Upper lobe of left lung (tissue), 6 donors: ENCODE data around the gene C13orf46. TPM values are rescaled to one million over a fixed set of nuclear protein-coding genes. Genes with fewer than 3 reads are reported as not detected.

Experiments used
- ATAC-seq, 2 donors: fragments of 200-7000 bp; cut with Tn5 transposase; one replicate each; pipeline ENCODE4 v1.9.1; 2022; ENCODE audit warnings: mild to moderate bottlenecking in 2 of 2, moderate library complexity in 2 of 2; ENCODE audit not compliant: low FRiP score in 2 of 2
- DNase-seq, 2 donors: peaks; one replicate each; pipeline ENCODE4 v3.0.0-alpha.2; 2019 to 2020
- H3K27ac ChIP-seq, 4 donors: fragments of 200-600 bp; sonication (generic); one replicate each; pipeline ENCODE4 v1.5.1; 2016 to 2019
- H3K27me3 ChIP-seq, 4 donors: fragments of 200-600 bp; sonication (generic); one replicate each; pipeline ENCODE4 v1.5.1; 2017 to 2019
- H3K36me3 ChIP-seq, 4 donors: fragments of 200-600 bp; sonication (generic); one replicate each; pipeline ENCODE4 v1.5.1; 2016 to 2019
- H3K4me1 ChIP-seq, 4 donors: fragments of 200-600 bp; sonication (generic); one replicate each; pipeline ENCODE4 v1.5.1; 2018 to 2019
- H3K4me3 ChIP-seq, 4 donors: fragments of 200-600 bp; sonication (generic); one replicate each; pipeline ENCODE4 v1.5.1; 2017 to 2019; ENCODE audit warnings: mild to moderate bottlenecking in 2 of 4, moderate library complexity in 1 of 4
- H3K9me3 ChIP-seq, 4 donors: fragments of 200-600 bp; sonication (generic); one replicate each; pipeline ENCODE4 v1.5.1; 2018 to 2019
- CTCF ChIP-seq, 6 experiments: fragments of 450-650 bp in 4 of 6; fragments of 200-600 bp in 2 of 6; sonication (generic) in 2 of 6; IDR thresholded peaks; one replicate each; pipeline ENCODE4 v1.5.1; 2016 to 2019; ENCODE audit warnings: antibody characterized with exemption in 6 of 6
- EP300 ChIP-seq, 4 donors: sonication (generic); formaldehyde crosslinking; IDR thresholded peaks; one replicate each; pipeline ENCODE4 v1.5.1; 2017; ENCODE audit warnings: antibody characterized with exemption in 4 of 4, control low read depth in 2 of 4
- POLR2A ChIP-seq, 4 donors: fragments of 450-650 bp; IDR thresholded peaks; one replicate each; pipeline ENCODE4 v1.5.1; 2016 to 2017; ENCODE audit warnings: antibody characterized with exemption in 4 of 4, mild to moderate bottlenecking in 2 of 4
- POLR2AphosphoS5 ChIP-seq, 2 donors: sonication (generic); formaldehyde crosslinking; IDR thresholded peaks; one replicate each; pipeline ENCODE4 v1.5.1; 2017; ENCODE audit warnings: antibody characterized with exemption in 2 of 2
- WGBS, 2 donors: methylation state at CpG; one replicate each; pipeline ENCODE4 v1.1.5; 2017 to 2018; 5-methylcytosine and 5-hydroxymethylcytosine counted together
- total RNA-seq, 6 donors: library from RNA; depleted of rRNA in 4 of 6; stranded (reverse); fragments of >200 nt in 4 of 6; gene quantifications; one replicate each; pipeline versions ENCODE4 v1.1.0 to v1.2.1, GENCODE V29; 2016 to 2021
- donor health status: DM: no; HTN: no; CAD: no; lungs with moderate emphysema.
- donor health status: DM: no; HTN: yes; CAD: no; lungs with severe emphysema.

Gene C13orf46
- total RNA-seq, 6 donors from 2014 or later: 5.5 to 44.0 (median 14.7) TPM

GRCh38 chr13:113917594-113918371, 56.1 kb downstream of the C13orf46 start:
- H3K4me3 ChIP-seq: no peak overlapping the region
- H3K36me3 ChIP-seq: no peaks in the 10 kb centered on the region
- peaks cover 0 to 11% (median 5%) of the 10 kb centered on the region in 4 donors for H3K9me3 ChIP-seq
- WGBS, 2 donors: 87 to 89% methylated on average over 9 to 29 of the region's 29 CpGs
- no peaks in the 10 kb centered on the region for H3K27me3 ChIP-seq
- ATAC-seq (peak in 1 of 2 donors; percentile 42), DNase-seq (peak in 1 of 2 donors; percentile 19)
- TF ChIP-seq EP300 (IDR thresholded peaks at IDR 0.05): no peak
- TF ChIP-seq POLR2AphosphoS5 (IDR thresholded peaks at IDR 0.05): no peak
- TF ChIP-seq CTCF (IDR thresholded peaks at IDR 0.05): no peak
- no peak for TF ChIP-seq POLR2A (IDR thresholded peaks at IDR 0.05)
- H3K4me1 ChIP-seq: no peaks in the 10 kb centered on the region
- no peak overlapping the region for H3K27ac ChIP-seq

- 85 to 89% methylated on average over 9 to 13 of the region's 14 CpGs for WGBS, 2 donors
Observed at GRCh38 chr13:113917096-113917495, 56.8 kb downstream of the C13orf46 start.

GRCh38 chr13:113916330-113916815, 57.5 kb downstream of the C13orf46 start:
- Histone ChIP-seq H3K27me3 (no peaks in the 10 kb centered on the region), H3K27ac (no peak overlapping the region), H3K36me3 (no peaks in the 10 kb centered on the region), H3K4me3 (no peak overlapping the region), H3K4me1 (no peaks in the 10 kb centered on the region), H3K9me3 (peaks cover 0 to under 1% (median 0%) of the 10 kb centered on the region in 4 donors)
- ATAC-seq (peak in 1 of 2 donors; percentile 24), DNase-seq (no peak)
- TF ChIP-seq POLR2A (IDR thresholded peaks at IDR 0.05) (no peak), POLR2AphosphoS5 (IDR thresholded peaks at IDR 0.05) (peak in 1 of 2 donors; percentile 48)
- 59 to 61% methylated on average over 2 of the region's 2 CpGs for WGBS, 2 donors

More at GRCh38 chr13:113917096-113917495, 56.8 kb downstream of the C13orf46 start:
- no peak for TF ChIP-seq CTCF (IDR thresholded peaks at IDR 0.05)
- TF ChIP-seq POLR2AphosphoS5 (IDR thresholded peaks at IDR 0.05): no peak
- no peak for TF ChIP-seq EP300 (IDR thresholded peaks at IDR 0.05)
- no peak for TF ChIP-seq POLR2A (IDR thresholded peaks at IDR 0.05)
- no peak for ATAC-seq
- Histone ChIP-seq H3K27ac (no peak overlapping the region), H3K9me3 (peaks cover 0 to 5% (median 5%) of the 10 kb centered on the region in 4 donors), H3K4me3 (no peak overlapping the region), H3K36me3 (no peaks in the 10 kb centered on the region), H3K27me3 (no peaks in the 10 kb centered on the region), H3K4me1 (no peaks in the 10 kb centered on the region)
- peak in 1 of 2 donors; percentile 9 for DNase-seq

GRCh38 chr13:113915786-113916329, 58.0 kb downstream of the C13orf46 start:
- Histone ChIP-seq H3K27me3 (no peaks in the 10 kb centered on the region), H3K4me1 (no peaks in the 10 kb centered on the region), H3K27ac (no peak overlapping the region), H3K36me3 (no peaks in the 10 kb centered on the region), H3K4me3 (no peak overlapping the region), H3K9me3 (no peaks in the 10 kb centered on the region)
- DNase-seq (peak in 1 of 2 donors; percentile 12), ATAC-seq (peak in 1 of 2 donors; percentile 23)
- no peak for TF ChIP-seq POLR2AphosphoS5 (IDR thresholded peaks at IDR 0.05)
- WGBS, 2 donors: 75 to 84% methylated on average over 10 to 11 of the region's 11 CpGs

GRCh38 chr13:113915012-113915763, 58.7 kb downstream of the C13orf46 start:
- TF ChIP-seq POLR2AphosphoS5 (IDR thresholded peaks at IDR 0.05) (no peak), POLR2A (IDR thresholded peaks at IDR 0.05) (no peak), EP300 (IDR thresholded peaks at IDR 0.05) (no peak)
- ATAC-seq: no peak
- Histone ChIP-seq H3K27ac (no peak overlapping the region), H3K9me3 (no peaks in the 10 kb centered on the region), H3K4me3 (no peak overlapping the region), H3K27me3 (no peaks in the 10 kb centered on the region), H3K36me3 (no peaks in the 10 kb centered on the region), H3K4me1 (no peaks in the 10 kb centered on the region)
- DNase-seq: no peak
- 60 to 65% methylated on average over 14 to 21 of the region's 21 CpGs for WGBS, 2 donors
